Vagina (tissue), 2 donors: ENCODE results near the gene FBXO48.

Experiments
- CTCF ChIP-seq, 3 experiments: fragments of 450-650 bp in 2 of 3; fragments of 200-600 bp in 1 of 3; sonication (generic) in 1 of 3; IDR thresholded peaks; one replicate each; pipeline ENCODE4 v1.5.1; 2017 to 2019; ENCODE audit warnings: antibody characterized with exemption in 3 of 3, mild to moderate bottlenecking in 2 of 3, moderate library complexity in 2 of 3
- POLR2A ChIP-seq, 2 donors: fragments of 450-650 bp; IDR thresholded peaks; one replicate each; pipeline ENCODE4 v1.6.1; 2017; ENCODE audit warnings: antibody characterized with exemption in 2 of 2, mild to moderate bottlenecking in 2 of 2, moderate library complexity in 2 of 2

- TF ChIP-seq CTCF (IDR thresholded peaks at IDR 0.05) (no peak), POLR2A (IDR thresholded peaks at IDR 0.05) (no peak)
These were observed 35.6 kb downstream of the FBXO48 start for GRCh38 chr2:68431316-68431972.
